GM12878 (cell line): ENCODE data around the gene CTSH. TPM values are rescaled to one million over a fixed set of nuclear protein-coding genes. Genes with fewer than 3 reads are reported as not detected.
"Not testable (repeated sequence)": the region's sequence is repeated elsewhere in the genome, so short reads cannot be mapped to it uniquely, and the experiment has no call there.

Experiments used
- ATAC-seq: fragments of 200-7000 bp; cut with Tn5 transposase; 3 replicates; pipeline ENCODE4 v1.9.1; 2020; ENCODE audit warnings: mild to moderate bottlenecking, moderate library complexity
- BruUV-seq: library from RNA; stranded (reverse); fragments of 400-500 nt; replicated peaks from 2 replicates; lab custom pipeline; 2021; lab: Mats Ljungman, UMichigan
- CTCF ChIA-PET: fragments of 300-600 bp; sonication (Branson Sonifier 250); formaldehyde crosslinking; extraction: SDS; loops from one replicate; lab custom pipeline; 2021; ENCODE audit warnings: inconsistent platforms; lab: Yijun Ruan, JAX
- POLR2A ChIA-PET: fragments of 350-600 bp; formaldehyde crosslinking; extraction: SDS; loops from one replicate; lab custom pipeline; 2021; ENCODE audit warnings: inconsistent platforms; lab: Charles Lee
- RAD21 ChIA-PET: fragments of 300-600 bp; sonication (Branson Sonifier 250); formaldehyde crosslinking; loops from one replicate; lab custom pipeline; 2023; ENCODE audit warnings: antibody characterized with exemption; ENCODE audit not compliant: unreplicated experiment; lab: Charles Lee
- SMC1A ChIA-PET: fragments of 300-600 bp; sonication (Branson Sonifier 250); formaldehyde crosslinking; loops from one replicate; lab custom pipeline; 2023; ENCODE audit not compliant: unreplicated experiment, uncharacterized antibody; lab: Charles Lee
- DNase-seq: peaks from one replicate; pipeline ENCODE4 v3.0.0-alpha.2; 2011; ENCODE audit warnings: low read depth, low spot score
- FAIRE-seq: peaks from 3 replicates; lab custom pipeline; 2011; peaks lifted over from hg19 to GRCh38; lab: Jason Lieb, UNC
- H2AFZ ChIP-seq: 2 replicates; pipeline ENCODE4 v1.6.0; 2011; ENCODE audit warnings: low read depth, low read length, control low read depth; ENCODE audit not compliant: control insufficient read depth
- H3K27ac ChIP-seq: 2 replicates; pipeline ENCODE4 v1.5.1; 2011; ENCODE audit warnings: control low read depth; ENCODE audit not compliant: control insufficient read depth, insufficient read depth
- H3K27me3 ChIP-seq, 2 experiments: replicated peaks in 1 of 2; 2 replicates each; pipeline versions ENCODE4 v1.6.0 to v1.6.1; 2011; ENCODE audit warnings: low read length in 1 of 2; ENCODE audit not compliant: control insufficient read depth in 2 of 2, insufficient read depth in 2 of 2
- H3K36me3 ChIP-seq, 2 experiments: 2 replicates each; pipeline ENCODE4 v1.5.1; 2011; ENCODE audit warnings: low read length in 1 of 2; ENCODE audit not compliant: control insufficient read depth in 2 of 2, insufficient read depth in 2 of 2
- H3K4me1 ChIP-seq: 2 replicates; pipeline ENCODE4 v1.6.1; 2011; ENCODE audit warnings: mild to moderate bottlenecking, low read length, moderate library complexity, mixed read lengths; ENCODE audit not compliant: control insufficient read depth, insufficient read depth
- H3K4me2 ChIP-seq: 2 replicates; pipeline ENCODE4 v1.6.0; 2011; ENCODE audit warnings: control low read depth; ENCODE audit not compliant: control insufficient read depth, insufficient read depth
- H3K4me3 ChIP-seq: fragments of 200-600 bp; sonication (generic); 2 replicates; pipeline ENCODE4 v1.5.1; 2016
- H3K79me2 ChIP-seq: 2 replicates; pipeline ENCODE4 v1.6.0; 2011; ENCODE audit warnings: low read length; ENCODE audit not compliant: control insufficient read depth, insufficient read depth
- H3K9ac ChIP-seq: 2 replicates; pipeline ENCODE4 v1.8.0; 2011; ENCODE audit warnings: low read length, control low read depth, mixed read lengths; ENCODE audit not compliant: control insufficient read depth, insufficient read depth
- H3K9me3 ChIP-seq: replicated peaks from 3 replicates; pipeline ENCODE4 v1.5.1; 2011; ENCODE audit warnings: mild to moderate bottlenecking, low read length; ENCODE audit not compliant: control insufficient read depth, insufficient read depth
- H4K20me1 ChIP-seq: 2 replicates; pipeline ENCODE4 v1.6.0; 2011; ENCODE audit not compliant: control insufficient read depth, insufficient read depth
- MXI1 ChIP-seq: fragments of 150-350 bp; IDR thresholded peaks from 2 replicates; pipeline ENCODE4 v1.6.1; 2011; ENCODE audit warnings: low read depth, mild to moderate bottlenecking, inconsistent platforms, low read length, improper control_type of control experiment
- POLR2A ChIP-seq: IDR thresholded peaks from 2 replicates; pipeline ENCODE4 v1.6.1; 2011; ENCODE audit warnings: low read depth, mild to moderate bottlenecking, low read length
- RUNX3 ChIP-seq: IDR thresholded peaks from 2 replicates; pipeline ENCODE4 v1.6.1; 2012; ENCODE audit warnings: low read length, inconsistent platforms
- ZNF384 ChIP-seq: IDR thresholded peaks from 2 replicates; pipeline ENCODE4 v1.6.1; 2012; ENCODE audit warnings: low read depth, mild to moderate bottlenecking, low read length, improper control_type of control experiment, borderline replicate concordance
- WGBS: methylation state at CpG from one replicate; pipeline ENCODE4 v1.1.6; 2016; ENCODE audit warnings: low lambda C conversion rate; ENCODE audit not compliant: insufficient replicate concordance, insufficient coverage; ENCODE audit errors: missing lambda C conversion rate; 5-methylcytosine and 5-hydroxymethylcytosine counted together
- in situ Hi-C: fragments of 300-500 bp; cut with MboI; formaldehyde crosslinking; loops from 9 replicates; pipeline ENCODE4 v1.14.3; 2018; ENCODE audit warnings: mixed read lengths
- intact Hi-C: fragments of 100-400 bp; cut with micrococcal nuclease; formaldehyde crosslinking; loops from one replicate; pipeline ENCODE4 v1.14.2; 2022; ENCODE audit not compliant: unreplicated experiment
- polyA plus RNA-seq, 11 experiments: library from polyadenylated mRNA; depleted of rRNA in 4 of 11; unstranded in 6 of 11; stranded (reverse) in 5 of 11; fragments of >200 nt; fragmentation: Nextera tagmentation in 4 of 11; fragmentation: Illumina TruSeq in 1 of 11; extraction: Ambion mirVana in 4 of 11; extraction: Trizol in 1 of 11; gene quantifications; 1 replicate in 1 of 11; 2 replicates in 10 of 11; pipeline versions ENCODE4 v1.2.1 to v1.2.3, GENCODE V29; 2011 to 2016; ENCODE audit warnings: inconsistent platforms in 2 of 11, missing spikeins in 2 of 11, low read depth in 1 of 11
- total RNA-seq, 4 experiments: library from RNA; depleted of rRNA in 3 of 4; stranded (reverse); fragments of >200 nt in 3 of 4; fragmentation: Illumina TruSeq in 1 of 4; extraction: Trizol in 1 of 4; gene quantifications; 2 replicates each; pipeline versions ENCODE4 v1.2.1 to v1.2.3, GENCODE V29; 2013 to 2021

The CTSH gene
- total and polyA plus RNA-seq, 10 of the 15 experiments (the other 5 are each of a cell fraction or from before 2014, with no cell fraction given), result 30.2 to 1,212 (median 519) TPM

DNA sequence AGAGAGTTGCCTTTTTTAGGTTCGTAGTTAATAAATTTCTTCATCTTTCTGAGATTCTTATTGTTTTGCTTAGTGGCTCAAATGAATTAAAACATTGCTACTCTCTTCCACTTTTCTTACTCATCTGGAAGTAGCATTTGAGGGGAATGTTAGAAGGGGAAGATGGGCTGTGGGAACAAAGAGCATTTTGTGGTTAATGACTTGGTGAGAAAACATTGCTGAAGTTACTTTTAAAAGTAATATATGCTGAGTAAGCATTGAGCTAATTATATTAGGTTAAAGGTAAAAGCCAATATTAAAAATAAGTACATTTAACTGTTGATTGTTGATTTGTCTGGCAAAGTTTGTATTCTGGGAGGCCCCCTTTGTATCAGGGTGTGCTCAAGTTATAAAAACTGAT is 66.5 kb downstream of the CTSH start:
- H2AFZ ChIP-seq, result no peak overlapping the region
- H3K9me3 ChIP-seq, result no peaks in the 10 kb centered on the region
- no peak for FAIRE-seq
- SMC1A ChIA-PET, result interaction anchor here (0.7 to 1.1 kb wide), 4 partner anchors 15 to 1136 kb away, joined by 3 to 4 read pairs (median 4); no protein-coding TSS in a partner anchor
- H4K20me1 ChIP-seq, result peaks cover 18% of the 10 kb centered on the region
- DNase-seq, result no peak
- H3K27me3 ChIP-seq, result no peaks in the 10 kb centered on the region
- WGBS, result 35% methylated on average over 1 of the region's 1 CpG
- CTCF ChIA-PET, result interaction anchor here (0.7 to 1.2 kb wide), 4 partner anchors 18 to 306 kb away, joined by 3 read pairs; no protein-coding TSS in a partner anchor
- in situ Hi-C loops, result no loop called here
- no peak overlapping the region for H3K9ac ChIP-seq
- POLR2A ChIA-PET, result interaction anchor here (1.0 to 5.3 kb wide), 3 partner anchors 13 to 579 kb away, joined by 3 to 21 read pairs (median 4); partner anchors contain the start of gene SKIC8
- RAD21 ChIA-PET, result no interaction called here
- no TSS peak for BruUV-seq
- peaks cover 0 to 20% of the 10 kb centered on the region in 2 experiments; a peak in 3 of 4 replicates for H3K36me3 ChIP-seq
- no peak overlapping the region for H3K27ac ChIP-seq
- peaks cover 16% of the 10 kb centered on the region; the same call in 1 of the 2 replicates for H3K4me1 ChIP-seq
- peaks cover 99% of the 10 kb centered on the region for H3K79me2 ChIP-seq
- ATAC-seq, result no peak
- peak; percentile 28; the same call in 1 of the 2 replicates for TF ChIP-seq RUNX3
- no peak for TF ChIP-seq POLR2A
- TF ChIP-seq MXI1, result 0 out of 2 replicates have a peak, but pooled peaks have one; percentile 12
- peak overlapping the region; percentile 90 for H3K4me3 ChIP-seq
- peak overlapping the region; percentile 72 for H3K4me2 ChIP-seq
- intact Hi-C loops, result no loop called here

DNA sequence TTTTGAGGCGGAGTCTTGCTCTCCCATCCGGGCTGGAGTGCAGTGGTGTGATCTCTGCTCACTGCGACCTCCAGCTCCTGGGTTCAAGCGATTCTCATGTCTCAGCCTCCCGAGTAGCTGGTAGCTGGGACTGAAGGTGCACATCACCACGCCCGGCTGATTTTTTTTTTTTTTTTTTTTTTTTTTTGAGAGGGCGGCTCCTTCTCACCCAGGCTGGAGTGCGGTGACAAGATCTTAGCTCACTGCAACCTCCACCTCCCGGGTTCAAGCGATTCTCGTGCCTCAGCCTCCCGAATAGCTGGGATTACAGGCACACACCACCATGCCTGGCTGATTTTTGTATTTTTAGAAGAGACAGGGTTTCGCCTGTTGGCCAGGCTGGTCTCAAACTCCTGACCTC is 67.9 kb downstream of the CTSH start:
- SMC1A ChIA-PET, result interaction anchor here (1.0 to 2.1 kb wide), 4 partner anchors 14 to 308 kb away, joined by 3 to 9 read pairs (median 4); no protein-coding TSS in a partner anchor
- H3K4me3 ChIP-seq, result peak overlapping the region; percentile 90
- POLR2A ChIA-PET, result interaction anchor here (1.2 to 5.3 kb wide), 2 partner anchors 15 to 138 kb away, joined by 3 to 21 read pairs; no protein-coding TSS in a partner anchor

More for the DNA sequence above, 67.9 kb downstream of the CTSH start:
- H3K27me3 ChIP-seq, BruUV-seq, intact Hi-C loops, H2AFZ ChIP-seq, H3K9ac ChIP-seq, H3K27ac ChIP-seq, in situ Hi-C loops, FAIRE-seq, ATAC-seq, H3K9me3 ChIP-seq, DNase-seq: not testable (repeated sequence)
- ChIA-PET RAD21 (interaction anchor here (1.9 kb wide), 1 partner anchor 102 kb away, joined by 4 read pairs; no protein-coding TSS in a partner anchor), CTCF (interaction anchor here (0.5 to 1.2 kb wide), 6 partner anchors 14 to 607 kb away, joined by 3 to 4 read pairs (median 3); no protein-coding TSS in a partner anchor)
- Histone ChIP-seq H3K4me1 (peaks cover 19% of the 10 kb centered on the region; the same call in 1 of the 2 replicates), H3K36me3 (peaks cover 0 to 15% of the 10 kb centered on the region in 2 experiments; a peak in 3 of 4 replicates), H3K4me2 (peak overlapping the region; percentile 72), H3K79me2 (peaks cover 90% of the 10 kb centered on the region), H4K20me1 (peaks cover 18% of the 10 kb centered on the region)
- 2% methylated on average over 12 of the region's 14 CpGs for WGBS
- TF ChIP-seq ZNF384, result peak; percentile 44; the same call in 1 of the 2 replicates
